H1 (cell line): ENCODE data around the gene JPH3.

Experiments used
- BRCA1 ChIP-seq: IDR thresholded peaks from 2 replicates; pipeline ENCODE4 v1.6.1; 2012; ENCODE audit warnings: low read depth, low read length, improper control_type of control experiment
- TF ChIP-seq, protein P1 (sequence below): IDR thresholded peaks from 2 replicates; pipeline ENCODE4 v1.6.1; 2011; ENCODE audit warnings: low read length, improper control_type of control experiment

GRCh38 chr16:87582216-87582965 is 19.9 kb upstream of the JPH3 start:
- TF ChIP-seq, protein P1, sequence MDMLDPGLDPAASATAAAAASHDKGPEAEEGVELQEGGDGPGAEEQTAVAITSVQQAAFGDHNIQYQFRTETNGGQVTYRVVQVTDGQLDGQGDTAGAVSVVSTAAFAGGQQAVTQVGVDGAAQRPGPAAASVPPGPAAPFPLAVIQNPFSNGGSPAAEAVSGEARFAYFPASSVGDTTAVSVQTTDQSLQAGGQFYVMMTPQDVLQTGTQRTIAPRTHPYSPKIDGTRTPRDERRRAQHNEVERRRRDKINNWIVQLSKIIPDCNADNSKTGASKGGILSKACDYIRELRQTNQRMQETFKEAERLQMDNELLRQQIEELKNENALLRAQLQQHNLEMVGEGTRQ = no peak
- TF ChIP-seq BRCA1 = no peak
